Parathyroid adenoma (tissue), 2 donors: ENCODE measurements around the gene PARP12.
"Not testable (repeated sequence)": the region's sequence is repeated elsewhere in the genome, so short reads cannot be mapped to it uniquely, and the experiment has no call there.

ENCODE experiments used
- H2AFZ ChIP-seq: fragments of 300-600 bp; sonication (generic); one replicate; pipeline ENCODE4 v1.7.0; 2017; ENCODE audit warnings: antibody characterized with exemption, mild to moderate bottlenecking
- H3K27ac ChIP-seq: fragments of 300-600 bp; sonication (generic); one replicate; pipeline ENCODE4 v1.7.0; 2017
- H3K27me3 ChIP-seq: fragments of 300-600 bp; sonication (generic); one replicate; pipeline ENCODE4 v1.7.0; 2017; ENCODE audit warnings: low read length; ENCODE audit not compliant: control insufficient read depth, insufficient read depth
- H3K36me3 ChIP-seq: fragments of 300-600 bp; sonication (generic); one replicate; pipeline ENCODE4 v1.7.0; 2017; ENCODE audit warnings: low read length; ENCODE audit not compliant: control insufficient read depth, insufficient read depth
- H3K4me1 ChIP-seq: fragments of 300-600 bp; sonication (generic); one replicate; pipeline ENCODE4 v1.7.0; 2017; ENCODE audit warnings: control low read depth
- H3K4me2 ChIP-seq: fragments of 300-600 bp; sonication (generic); one replicate; pipeline ENCODE4 v1.7.0; 2017; ENCODE audit warnings: low read length
- H3K4me3 ChIP-seq: fragments of 300-600 bp; sonication (generic); one replicate; pipeline ENCODE4 v1.7.0; 2017; ENCODE audit warnings: low read depth, low read length
- H3K79me2 ChIP-seq: fragments of 300-600 bp; sonication (generic); one replicate; pipeline ENCODE4 v1.7.0; 2017; ENCODE audit warnings: control low read depth
- H3K9ac ChIP-seq: fragments of 300-600 bp; sonication (generic); one replicate; pipeline ENCODE4 v1.7.0; 2017; ENCODE audit warnings: mild to moderate bottlenecking
- H3K9me3 ChIP-seq: fragments of 300-600 bp; sonication (generic); one replicate; pipeline ENCODE4 v1.7.0; 2017; ENCODE audit warnings: low read length; ENCODE audit not compliant: control insufficient read depth
- TF ChIP-seq, protein P1 (sequence below): fragments of 300-600 bp; sonication (generic); IDR thresholded peaks from one replicate; pipeline ENCODE4 v1.7.0; 2017; ENCODE audit warnings: antibody characterized with exemption, mild to moderate bottlenecking
- donor health status: primary hyperparathyroidism.

Gene PARP12, protein sequence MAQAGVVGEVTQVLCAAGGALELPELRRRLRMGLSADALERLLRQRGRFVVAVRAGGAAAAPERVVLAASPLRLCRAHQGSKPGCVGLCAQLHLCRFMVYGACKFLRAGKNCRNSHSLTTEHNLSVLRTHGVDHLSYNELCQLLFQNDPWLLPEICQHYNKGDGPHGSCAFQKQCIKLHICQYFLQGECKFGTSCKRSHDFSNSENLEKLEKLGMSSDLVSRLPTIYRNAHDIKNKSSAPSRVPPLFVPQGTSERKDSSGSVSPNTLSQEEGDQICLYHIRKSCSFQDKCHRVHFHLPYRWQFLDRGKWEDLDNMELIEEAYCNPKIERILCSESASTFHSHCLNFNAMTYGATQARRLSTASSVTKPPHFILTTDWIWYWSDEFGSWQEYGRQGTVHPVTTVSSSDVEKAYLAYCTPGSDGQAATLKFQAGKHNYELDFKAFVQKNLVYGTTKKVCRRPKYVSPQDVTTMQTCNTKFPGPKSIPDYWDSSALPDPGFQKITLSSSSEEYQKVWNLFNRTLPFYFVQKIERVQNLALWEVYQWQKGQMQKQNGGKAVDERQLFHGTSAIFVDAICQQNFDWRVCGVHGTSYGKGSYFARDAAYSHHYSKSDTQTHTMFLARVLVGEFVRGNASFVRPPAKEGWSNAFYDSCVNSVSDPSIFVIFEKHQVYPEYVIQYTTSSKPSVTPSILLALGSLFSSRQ

GRCh38 chr7:140062528-140063299 is at the start of gene PARP12:
PARP12 (minus strand) TSS chr7:140062951; CDS start chr7:140062847, 104 bp downstream.
- TF ChIP-seq, protein P1, sequence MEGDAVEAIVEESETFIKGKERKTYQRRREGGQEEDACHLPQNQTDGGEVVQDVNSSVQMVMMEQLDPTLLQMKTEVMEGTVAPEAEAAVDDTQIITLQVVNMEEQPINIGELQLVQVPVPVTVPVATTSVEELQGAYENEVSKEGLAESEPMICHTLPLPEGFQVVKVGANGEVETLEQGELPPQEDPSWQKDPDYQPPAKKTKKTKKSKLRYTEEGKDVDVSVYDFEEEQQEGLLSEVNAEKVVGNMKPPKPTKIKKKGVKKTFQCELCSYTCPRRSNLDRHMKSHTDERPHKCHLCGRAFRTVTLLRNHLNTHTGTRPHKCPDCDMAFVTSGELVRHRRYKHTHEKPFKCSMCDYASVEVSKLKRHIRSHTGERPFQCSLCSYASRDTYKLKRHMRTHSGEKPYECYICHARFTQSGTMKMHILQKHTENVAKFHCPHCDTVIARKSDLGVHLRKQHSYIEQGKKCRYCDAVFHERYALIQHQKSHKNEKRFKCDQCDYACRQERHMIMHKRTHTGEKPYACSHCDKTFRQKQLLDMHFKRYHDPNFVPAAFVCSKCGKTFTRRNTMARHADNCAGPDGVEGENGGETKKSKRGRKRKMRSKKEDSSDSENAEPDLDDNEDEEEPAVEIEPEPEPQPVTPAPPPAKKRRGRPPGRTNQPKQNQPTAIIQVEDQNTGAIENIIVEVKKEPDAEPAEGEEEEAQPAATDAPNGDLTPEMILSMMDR, result no peak
- Histone ChIP-seq H3K27me3 (no peaks in the 10 kb centered on the region), H3K4me3 (peak within 1 kb of the TSS; percentile 83), H2AFZ (peak within 1 kb of the TSS; percentile 85), H3K27ac (peak within 1 kb of the TSS; percentile 59), H3K9ac (peak within 1 kb of the TSS; percentile 33), H3K4me1 (peaks cover 17% of the 10 kb centered on the region), H3K9me3 (no peaks in the 10 kb centered on the region), H3K4me2 (peak within 1 kb of the TSS; percentile 86), H3K36me3 (no peaks in the 10 kb centered on the region), H3K79me2 (no peaks in the 10 kb centered on the region)

DNA sequence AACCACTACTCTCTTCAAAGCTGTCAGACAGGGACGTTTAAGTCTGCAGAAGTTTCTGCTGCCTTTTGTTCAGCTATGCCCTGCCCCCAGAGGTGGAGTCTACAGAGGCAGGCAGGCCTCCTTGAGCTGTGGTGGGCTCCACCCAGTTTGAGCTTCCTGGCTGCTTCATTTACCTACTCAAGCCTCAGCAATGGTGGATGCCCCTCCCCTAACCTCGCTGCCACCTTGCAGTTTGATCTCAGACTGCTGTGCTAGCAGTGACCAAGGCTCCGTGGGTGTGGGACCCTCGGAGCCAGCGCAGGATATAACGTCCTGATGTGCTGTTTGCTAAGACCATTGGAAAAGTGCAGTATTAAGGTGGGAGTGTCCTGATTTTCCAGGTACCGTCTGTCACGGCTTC is 46.0 kb upstream of the PARP12 start:
- H3K79me2 ChIP-seq, H3K36me3 ChIP-seq, H2AFZ ChIP-seq, H3K9me3 ChIP-seq, H3K27ac ChIP-seq, H3K4me3 ChIP-seq, H3K27me3 ChIP-seq, H3K4me2 ChIP-seq, H3K9ac ChIP-seq, H3K4me1 ChIP-seq: not testable (repeated sequence)

- H3K9me3 ChIP-seq, result no peaks in the 10 kb centered on the region
- H3K4me3 ChIP-seq, result no peak overlapping the region
- H3K27ac ChIP-seq, result no peak overlapping the region
- no peaks in the 10 kb centered on the region for H3K36me3 ChIP-seq
- no peaks in the 10 kb centered on the region for H3K79me2 ChIP-seq
- H3K9ac ChIP-seq, result no peak overlapping the region
- TF ChIP-seq, protein P1, result no peak
- no peaks in the 10 kb centered on the region for H3K4me1 ChIP-seq
- H2AFZ ChIP-seq, result no peak overlapping the region
- H3K27me3 ChIP-seq, result no peaks in the 10 kb centered on the region
- H3K4me2 ChIP-seq, result no peak overlapping the region
These were observed 33.7 kb upstream of the PARP12 start for GRCh38 chr7:140096459-140096858.

DNA sequence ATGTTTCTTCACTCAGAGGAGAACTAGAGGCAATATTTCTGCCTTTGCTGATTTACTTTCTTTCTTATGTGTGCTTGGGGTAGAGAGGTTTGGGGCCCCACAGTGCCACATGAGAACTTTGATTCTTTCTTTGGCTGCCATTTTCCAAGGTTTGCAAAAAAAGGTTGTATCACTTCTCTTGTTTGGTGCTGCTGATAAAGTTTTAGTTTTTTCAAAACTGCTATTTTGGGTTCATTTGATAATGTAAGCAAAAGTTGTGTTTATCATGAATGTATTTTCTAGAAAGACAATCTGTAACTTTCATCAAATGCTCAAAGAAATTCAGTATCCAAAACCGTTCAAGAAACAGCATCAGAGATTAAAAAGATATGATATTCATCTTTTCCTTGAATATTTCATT is 30.6 kb upstream of the PARP12 start:
- Histone ChIP-seq H2AFZ (no peak overlapping the region), H3K4me2 (no peak overlapping the region), H3K9me3 (no peaks in the 10 kb centered on the region), H3K4me3 (no peak overlapping the region), H3K36me3 (no peaks in the 10 kb centered on the region), H3K4me1 (no peaks in the 10 kb centered on the region), H3K27me3 (no peaks in the 10 kb centered on the region), H3K79me2 (no peaks in the 10 kb centered on the region), H3K9ac (no peak overlapping the region), H3K27ac (no peak overlapping the region)
- TF ChIP-seq, protein P1, result no peak

DNA sequence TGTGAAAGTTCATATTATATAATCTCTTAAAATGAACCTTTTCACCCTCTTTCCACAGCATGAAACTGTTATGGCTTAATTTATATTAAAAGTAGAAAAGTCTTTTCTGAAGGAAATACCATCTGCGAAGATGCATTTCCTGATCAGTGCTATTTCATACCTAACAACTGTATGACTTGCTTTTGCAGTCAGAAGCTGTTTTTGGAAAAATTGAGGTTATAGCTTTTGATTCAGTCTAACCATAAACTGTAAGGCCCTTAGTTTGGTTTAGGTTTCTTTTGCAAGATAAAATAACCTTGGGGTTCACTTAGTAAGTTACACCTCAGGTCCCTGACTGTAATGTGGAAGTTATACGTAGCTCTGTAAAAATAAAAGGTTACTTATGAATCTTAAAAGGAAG is 22.7 kb upstream of the PARP12 start:
- H3K79me2 ChIP-seq, result no peaks in the 10 kb centered on the region
- no peak overlapping the region for H3K4me3 ChIP-seq
- TF ChIP-seq, protein P1, result no peak
- H3K4me2 ChIP-seq, result no peak overlapping the region
- H3K27ac ChIP-seq, result no peak overlapping the region
- H2AFZ ChIP-seq, result no peak overlapping the region
- no peaks in the 10 kb centered on the region for H3K9me3 ChIP-seq
- no peaks in the 10 kb centered on the region for H3K36me3 ChIP-seq
- no peaks in the 10 kb centered on the region for H3K27me3 ChIP-seq
- no peak overlapping the region for H3K9ac ChIP-seq
- H3K4me1 ChIP-seq, result no peaks in the 10 kb centered on the region
